IMR-90 (cell line): ENCODE data around the gene PCCA. TPM values are rescaled to one million over a fixed set of nuclear protein-coding genes. Genes with fewer than 3 reads are reported as not detected.

Experiments used
- ATAC-seq: fragments of 200-7000 bp; cut with Tn5 transposase; 2 replicates; pipeline ENCODE4 v1.9.1; 2020; ENCODE audit warnings: low read depth, mild to moderate bottlenecking, moderate library complexity
- BruUV-seq: library from RNA; stranded (reverse); fragments of 400-500 nt; replicated peaks from 2 replicates; lab custom pipeline; 2021; lab: Mats Ljungman, UMichigan
- CTCF ChIA-PET: fragments of 300-600 bp; formaldehyde crosslinking; extraction: SDS; loops from one replicate; lab custom pipeline; 2021; ENCODE audit warnings: antibody characterized with exemption; lab: Yijun Ruan, JAX
- POLR2A ChIA-PET: fragments of 300-600 bp; sonication (Branson Sonifier 250); formaldehyde crosslinking; loops from one replicate; lab custom pipeline; 2022; ENCODE audit warnings: antibody characterized with exemption; ENCODE audit not compliant: unreplicated experiment; lab: Charles Lee
- DNase-seq: peaks from one replicate; pipeline ENCODE4 v3.0.0; 2013
- H2AFZ ChIP-seq: replicated peaks from 2 replicates; pipeline ENCODE3; 2013; ENCODE audit warnings: low read length, mild to moderate bottlenecking; ENCODE audit not compliant: poor library complexity
- H2AK5ac ChIP-seq: 2 replicates; pipeline ENCODE4 v1.6.1; 2013; ENCODE audit warnings: low read depth, low read length, inconsistent platforms
- H2AK9ac ChIP-seq: replicated peaks from 2 replicates; pipeline ENCODE3; 2013; ENCODE audit warnings: mild to moderate bottlenecking, low read depth, low read length, moderate library complexity; ENCODE audit not compliant: poor library complexity
- H2BK120ac ChIP-seq: 2 replicates; pipeline ENCODE4 v1.6.1; 2013; ENCODE audit warnings: low read depth, low read length, inconsistent platforms
- H2BK15ac ChIP-seq: 3 replicates; pipeline ENCODE4 v1.6.1; 2013; ENCODE audit warnings: low read depth, low read length, inconsistent platforms
- H2BK20ac ChIP-seq: 2 replicates; pipeline ENCODE4 v1.6.1; 2013; ENCODE audit warnings: low read depth, mild to moderate bottlenecking, inconsistent platforms, low read length, moderate library complexity
- H2BK5ac ChIP-seq: 2 replicates; pipeline ENCODE4 v1.6.1; 2013; ENCODE audit warnings: mild to moderate bottlenecking, low read depth, low read length, inconsistent platforms; ENCODE audit not compliant: poor library complexity, severe bottlenecking
- H3K14ac ChIP-seq: replicated peaks from 2 replicates; pipeline ENCODE4 v1.6.1; 2013; ENCODE audit warnings: low read depth, low read length, inconsistent platforms
- H3K18ac ChIP-seq: 2 replicates; pipeline ENCODE4 v1.6.1; 2013; ENCODE audit warnings: low read depth, low read length, control low read depth
- H3K23ac ChIP-seq: 2 replicates; pipeline ENCODE4 v1.6.1; 2013; ENCODE audit warnings: low read depth, low read length, inconsistent platforms
- H3K27ac ChIP-seq: 2 replicates; pipeline ENCODE4 v1.5.1; 2013; ENCODE audit warnings: mild to moderate bottlenecking, control low read depth, low read length; ENCODE audit not compliant: insufficient read depth
- H3K27me3 ChIP-seq: 2 replicates; pipeline ENCODE4 v1.6.1; 2013; ENCODE audit warnings: low read length; ENCODE audit not compliant: control insufficient read depth, insufficient read depth
- H3K36me3 ChIP-seq: 2 replicates; pipeline ENCODE4 v1.6.1; 2013; ENCODE audit warnings: low read length, mixed read lengths; ENCODE audit not compliant: control insufficient read depth, insufficient read depth
- H3K4ac ChIP-seq: 2 replicates; pipeline ENCODE4 v1.6.1; 2013; ENCODE audit warnings: low read depth, low read length, inconsistent platforms
- H3K4me1 ChIP-seq: 2 replicates; pipeline ENCODE4 v1.6.1; 2013; ENCODE audit warnings: low read length, mixed read lengths; ENCODE audit not compliant: control insufficient read depth, insufficient read depth
- H3K4me2 ChIP-seq: 2 replicates; pipeline ENCODE4 v1.6.1; 2013; ENCODE audit warnings: low read depth, mild to moderate bottlenecking, control low read depth, low read length, moderate library complexity
- H3K4me3 ChIP-seq: 2 replicates; pipeline ENCODE4 v1.5.1; 2013; ENCODE audit warnings: low read depth, mild to moderate bottlenecking, control low read depth, low read length, moderate library complexity; ENCODE audit not compliant: insufficient read depth
- H3K56ac ChIP-seq: 2 replicates; pipeline ENCODE4 v1.6.1; 2013; ENCODE audit warnings: low read length, inconsistent platforms; ENCODE audit not compliant: insufficient read depth; ENCODE audit errors: extremely low read depth
- H3K79me1 ChIP-seq, 2 experiments: 2 replicates each; pipeline ENCODE4 v1.6.1; 2013; ENCODE audit warnings: low read length in 2 of 2, inconsistent platforms in 1 of 2, low read depth in 1 of 2
- H3K9ac ChIP-seq: 2 replicates; pipeline ENCODE4 v1.6.1; 2013; ENCODE audit warnings: low read depth, low read length, control low read depth
- H3K9me1 ChIP-seq: 2 replicates; pipeline ENCODE4 v1.6.1; 2013; ENCODE audit warnings: low read length, inconsistent platforms; ENCODE audit not compliant: insufficient read depth
- H3K9me3 ChIP-seq: 2 replicates; pipeline ENCODE4 v1.6.1; 2013; ENCODE audit warnings: low read length; ENCODE audit not compliant: control insufficient read depth, insufficient read depth
- H4K20me1 ChIP-seq: 2 replicates; pipeline ENCODE4 v1.6.1; 2013; ENCODE audit warnings: low read length, inconsistent platforms; ENCODE audit not compliant: insufficient read depth
- H4K5ac ChIP-seq: 2 replicates; pipeline ENCODE4 v1.6.1; 2013; ENCODE audit warnings: mild to moderate bottlenecking, low read depth, low read length, control low read depth
- H4K8ac ChIP-seq, 2 experiments: 2 replicates each; pipeline ENCODE4 v1.6.1; 2013; ENCODE audit warnings: low read depth in 2 of 2, low read length in 2 of 2, control low read depth in 1 of 2, inconsistent platforms in 1 of 2
- H4K91ac ChIP-seq: 2 replicates; pipeline ENCODE4 v1.6.1; 2013; ENCODE audit warnings: low read depth, low read length, inconsistent platforms; ENCODE audit not compliant: insufficient read depth
- CEBPB ChIP-seq: IDR thresholded peaks from 2 replicates; pipeline ENCODE4 v1.6.1; 2012; ENCODE audit warnings: low read depth, low read length, improper control_type of control experiment
- ELK1 ChIP-seq: fragments of 150-350 bp; IDR thresholded peaks from 2 replicates; pipeline ENCODE4 v1.6.1; 2016; ENCODE audit warnings: low read depth, mild to moderate bottlenecking, low read length, moderate library complexity, borderline replicate concordance
- FOS ChIP-seq: fragments of 150-350 bp; IDR thresholded peaks from 2 replicates; pipeline ENCODE4 v1.6.1; 2016; ENCODE audit warnings: low read depth, low read length
- RAD21 ChIP-seq: IDR thresholded peaks from 2 replicates; pipeline ENCODE4 v1.6.1; 2012; ENCODE audit warnings: low read length, improper control_type of control experiment
- RFX5 ChIP-seq: IDR thresholded peaks from 2 replicates; pipeline ENCODE4 v1.8.0; 2012; ENCODE audit warnings: low read depth, mild to moderate bottlenecking, low read length, moderate library complexity
- SMC3 ChIP-seq: fragments of 150-350 bp; IDR thresholded peaks from 2 replicates; pipeline ENCODE4 v1.6.1; 2016; ENCODE audit warnings: low read depth, mild to moderate bottlenecking, antibody characterized with exemption, low read length, moderate library complexity
- WGBS, 2 experiments: methylation state at CpG; one replicate each; pipeline versions ENCODE4 v1.1.5 to v1.1.7; 2013; ENCODE audit warnings: missing lambda C conversion rate in 2 of 2; ENCODE audit not compliant: insufficient read length in 1 of 2; ENCODE audit errors: extremely low coverage in 2 of 2; 5-methylcytosine and 5-hydroxymethylcytosine counted together
- dilution Hi-C: fragments of 300-500 bp; cut with HindIII; formaldehyde crosslinking; loops from one replicate; pipeline ENCODE4 v1.14.3; 2018; ENCODE audit warnings: low sequenced_read_pairs; ENCODE audit not compliant: unreplicated experiment
- in situ Hi-C: fragments of 300-500 bp; cut with MboI; formaldehyde crosslinking; loops from 3 replicates; pipeline ENCODE4 v1.14.3; 2019; ENCODE audit warnings: low sequenced_read_pairs, inconsistent platforms, mixed read lengths
- intact Hi-C: fragments of 100-400 bp; cut with micrococcal nuclease; formaldehyde crosslinking; loops from 2 replicates; pipeline ENCODE4 v1.10.0; 2022
- polyA plus RNA-seq, 3 experiments: library from polyadenylated mRNA; depleted of rRNA; stranded (reverse); fragments of >200 nt; gene quantifications; 2 replicates each; pipeline ENCODE4 v1.2.3, GENCODE V29; 2012; ENCODE audit warnings: low replicate concordance in 1 of 3
- total RNA-seq: library from RNA; depleted of rRNA; stranded (reverse); fragments of >200 nt; gene quantifications from 2 replicates; pipeline ENCODE4 v1.2.3, GENCODE V29; 2012
- TF ChIP-seq, protein P1 (sequence below): conservative IDR thresholded peaks from 2 replicates; pipeline ENCODE4 v1.5.1; 2012; ENCODE audit warnings: mild to moderate bottlenecking, low read depth, low read length, improper control_type of control experiment

PCCA gene
- total and polyA plus RNA-seq, 2 of the 4 experiments (the other 2 are of a cell fraction): 7.6 to 24.0 TPM

DNA sequence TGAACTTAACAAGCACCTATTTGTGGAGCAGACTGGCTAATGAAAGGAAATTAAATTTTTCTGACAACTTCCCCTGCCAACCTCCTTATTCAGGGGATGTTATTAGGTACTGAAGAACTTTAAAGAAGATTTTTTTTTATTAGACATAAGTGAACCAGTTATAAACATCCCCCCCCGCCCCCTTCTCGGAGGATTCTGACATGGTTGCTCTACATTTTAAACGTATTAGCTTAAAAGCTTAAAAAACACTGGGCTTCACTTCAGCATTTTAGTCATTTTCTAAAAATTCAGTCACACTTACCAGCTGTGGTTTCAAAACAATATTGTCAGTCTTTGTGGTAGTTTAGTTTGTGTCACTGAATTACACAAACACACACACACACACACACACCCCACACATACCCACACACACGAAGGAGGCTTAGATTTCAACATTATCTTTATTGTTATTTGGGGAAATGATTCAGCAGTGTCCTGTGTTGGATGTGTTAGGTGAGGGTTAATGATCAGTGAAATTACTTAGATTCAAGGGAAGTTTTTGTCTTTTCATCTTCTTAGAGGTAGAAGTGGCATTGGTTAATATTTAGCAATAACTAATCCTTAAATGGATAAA, 145.7 kb downstream of the PCCA start (continued):
- TF ChIP-seq RFX5 (no peak), SMC3 (no peak)

GRCh38 chr13:100235311-100235901, 146.5 kb downstream of the PCCA start:
- Histone ChIP-seq H3K23ac (no peak overlapping the region), H3K4me3 (no peak overlapping the region), H4K91ac (no peak overlapping the region), H3K36me3 (no peaks in the 10 kb centered on the region), H2BK120ac (no peak overlapping the region), H3K4me2 (no peak overlapping the region; the same call in 1 of the 2 replicates), H3K56ac (no peak overlapping the region), H4K20me1 (no peaks in the 10 kb centered on the region), H3K27me3 (no peaks in the 10 kb centered on the region), H3K18ac (no peak overlapping the region), H3K9me3 (no peaks in the 10 kb centered on the region), H3K9me1 (no peaks in the 10 kb centered on the region), H2BK5ac (no peak overlapping the region), H2AFZ (no peak overlapping the region), H2AK5ac (no peak overlapping the region), H4K5ac (no peak overlapping the region), H3K9ac (peak overlapping the region; percentile 36; the same call in 1 of the 2 replicates), H3K4me1 (peaks cover 4% of the 10 kb centered on the region), H3K14ac (no peak overlapping the region), H3K79me1 (peaks cover 2 to 6% of the 10 kb centered on the region in 2 experiments; a peak in 2 of 4 replicates), H2BK20ac (no peak overlapping the region), H2AK9ac (no peak overlapping the region), H3K4ac (no peak overlapping the region), H3K27ac (no peak overlapping the region), H2BK15ac (no peak overlapping the region), H4K8ac (no peak overlapping the region)
- CTCF ChIA-PET: interaction anchor here (0.5 to 1.7 kb wide), 11 partner anchors 33 to 335 kb away, joined by 3 to 6 read pairs (median 4); no protein-coding TSS in a partner anchor
- no CpG with 5 or more reads among the region's 5 CpGs for WGBS, 2 experiments
- intact Hi-C loops (loop anchor here (1.0 to 5.0 kb wide), 6 partner anchors 193 to 579 kb away; no protein-coding TSS in a partner anchor), dilution Hi-C loops (no loop called here), in situ Hi-C loops (loop anchor here (5.0 to 10.0 kb wide), 3 partner anchors 251 to 581 kb away; partner anchors contain the start of gene ZIC2)
- POLR2A ChIA-PET: no interaction called here
- no peak for TF ChIP-seq ELK1
- peak; percentile 86 for TF ChIP-seq SMC3
- TF ChIP-seq FOS: no peak
- peak; percentile 91 for TF ChIP-seq CEBPB
- peak; percentile 80 for TF ChIP-seq RAD21
- TF ChIP-seq, protein P1, sequence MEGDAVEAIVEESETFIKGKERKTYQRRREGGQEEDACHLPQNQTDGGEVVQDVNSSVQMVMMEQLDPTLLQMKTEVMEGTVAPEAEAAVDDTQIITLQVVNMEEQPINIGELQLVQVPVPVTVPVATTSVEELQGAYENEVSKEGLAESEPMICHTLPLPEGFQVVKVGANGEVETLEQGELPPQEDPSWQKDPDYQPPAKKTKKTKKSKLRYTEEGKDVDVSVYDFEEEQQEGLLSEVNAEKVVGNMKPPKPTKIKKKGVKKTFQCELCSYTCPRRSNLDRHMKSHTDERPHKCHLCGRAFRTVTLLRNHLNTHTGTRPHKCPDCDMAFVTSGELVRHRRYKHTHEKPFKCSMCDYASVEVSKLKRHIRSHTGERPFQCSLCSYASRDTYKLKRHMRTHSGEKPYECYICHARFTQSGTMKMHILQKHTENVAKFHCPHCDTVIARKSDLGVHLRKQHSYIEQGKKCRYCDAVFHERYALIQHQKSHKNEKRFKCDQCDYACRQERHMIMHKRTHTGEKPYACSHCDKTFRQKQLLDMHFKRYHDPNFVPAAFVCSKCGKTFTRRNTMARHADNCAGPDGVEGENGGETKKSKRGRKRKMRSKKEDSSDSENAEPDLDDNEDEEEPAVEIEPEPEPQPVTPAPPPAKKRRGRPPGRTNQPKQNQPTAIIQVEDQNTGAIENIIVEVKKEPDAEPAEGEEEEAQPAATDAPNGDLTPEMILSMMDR: peak; percentile 75
- BruUV-seq: no TSS peak
- ATAC-seq (0 out of 2 replicates have a peak, but pooled peaks have one; percentile 42), DNase-seq (peak; percentile 63)
